DOHH2 (cell line): ENCODE results near the gene CASS4.

Source experiments
- H3F3A ChIP-seq: fragments of 200-600 bp; sonication (generic), shearing (Covaris generic); 2 replicates; pipeline ENCODE4 v1.6.0; 2016; ENCODE audit warnings: antibody characterized with exemption, mild to moderate bottlenecking; ENCODE audit not compliant: control insufficient read depth, insufficient read depth
- H3K27ac ChIP-seq: fragments of 200-600 bp; sonication (generic); 2 replicates; pipeline ENCODE4 v1.5.1; 2014; ENCODE audit warnings: low read depth, mild to moderate bottlenecking, low read length, moderate library complexity
- H3K27me3 ChIP-seq: fragments of 200-600 bp; sonication (generic); 2 replicates; pipeline ENCODE4 v1.6.1; 2014; ENCODE audit warnings: mild to moderate bottlenecking, low read length, mixed read lengths; ENCODE audit not compliant: control insufficient read depth
- H3K36me3 ChIP-seq: fragments of 200-600 bp; sonication (generic); 2 replicates; pipeline ENCODE4 v1.6.1; 2014; ENCODE audit warnings: mild to moderate bottlenecking, low read length, moderate library complexity, mixed read lengths; ENCODE audit not compliant: control insufficient read depth
- H3K4me1 ChIP-seq: fragments of 200-600 bp; sonication (generic); 2 replicates; pipeline ENCODE4 v1.6.1; 2014; ENCODE audit warnings: mild to moderate bottlenecking, low read length, mixed read lengths; ENCODE audit not compliant: control insufficient read depth
- H3K4me2 ChIP-seq: fragments of 200-600 bp; sonication (generic); 2 replicates; pipeline ENCODE4 v1.6.0; 2014; ENCODE audit warnings: mild to moderate bottlenecking, low read length, moderate library complexity
- H3K4me3 ChIP-seq: fragments of 200-600 bp; sonication (generic); 2 replicates; pipeline ENCODE4 v1.5.1; 2014; ENCODE audit warnings: mild to moderate bottlenecking, low read length, mixed read lengths
- H3K79me2 ChIP-seq: fragments of 200-600 bp; sonication (generic); 2 replicates; pipeline ENCODE4 v1.6.1; 2014; ENCODE audit warnings: mild to moderate bottlenecking, low read length, mixed read lengths; ENCODE audit not compliant: control insufficient read depth
- H3K9me2 ChIP-seq: fragments of 200-600 bp; sonication (generic); replicated peaks from 2 replicates; pipeline ENCODE4 v1.6.1; 2014; ENCODE audit warnings: mild to moderate bottlenecking, low read length, mixed read lengths; ENCODE audit not compliant: control insufficient read depth
- H3K9me3 ChIP-seq: fragments of 200-600 bp; sonication (generic); 2 replicates; pipeline ENCODE4 v1.6.1; 2014; ENCODE audit warnings: antibody characterized with exemption, low read length, mixed read lengths; ENCODE audit not compliant: control insufficient read depth, insufficient read depth
- H4K20me1 ChIP-seq: fragments of 200-600 bp; sonication (generic); 2 replicates; pipeline ENCODE4 v1.6.0; 2014; ENCODE audit warnings: low read depth, mild to moderate bottlenecking, antibody characterized with exemption, low read length, moderate library complexity; ENCODE audit not compliant: control insufficient read depth, insufficient read depth
- EZH2phosphoT487 ChIP-seq: fragments of 200-600 bp; sonication (generic); IDR thresholded peaks from 2 replicates; pipeline ENCODE4 v1.6.1; 2017; ENCODE audit warnings: borderline replicate concordance, mild to moderate bottlenecking, antibody characterized with exemption, low read length, moderate library complexity, mixed read lengths
- TF ChIP-seq, protein P1 (sequence below): fragments of 200-600 bp; sonication (generic); IDR thresholded peaks from one replicate; pipeline ENCODE4 v1.5.1; 2014; ENCODE audit warnings: antibody characterized with exemption, mild to moderate bottlenecking, low read depth, low read length; ENCODE audit not compliant: poor library complexity, severe bottlenecking

CASS4 gene

GRCh38 chr20:56433221-56433879, 21.3 kb downstream of the CASS4 start:
- Histone ChIP-seq H3K36me3 (no peaks in the 10 kb centered on the region), H3K27me3 (no peaks in the 10 kb centered on the region), H3K79me2 (no peaks in the 10 kb centered on the region), H3K9me3 (no peaks in the 10 kb centered on the region), H3K9me2 (no peaks in the 10 kb centered on the region), H3K4me1 (peaks cover 21% of the 10 kb centered on the region), H3F3A (0 out of 2 replicates have a peak, but pooled peaks cover 3% of the 10 kb centered on the region), H3K27ac (no peak overlapping the region), H3K4me2 (no peak overlapping the region), H4K20me1 (no peaks in the 10 kb centered on the region), H3K4me3 (no peak overlapping the region)
- TF ChIP-seq, protein P1, sequence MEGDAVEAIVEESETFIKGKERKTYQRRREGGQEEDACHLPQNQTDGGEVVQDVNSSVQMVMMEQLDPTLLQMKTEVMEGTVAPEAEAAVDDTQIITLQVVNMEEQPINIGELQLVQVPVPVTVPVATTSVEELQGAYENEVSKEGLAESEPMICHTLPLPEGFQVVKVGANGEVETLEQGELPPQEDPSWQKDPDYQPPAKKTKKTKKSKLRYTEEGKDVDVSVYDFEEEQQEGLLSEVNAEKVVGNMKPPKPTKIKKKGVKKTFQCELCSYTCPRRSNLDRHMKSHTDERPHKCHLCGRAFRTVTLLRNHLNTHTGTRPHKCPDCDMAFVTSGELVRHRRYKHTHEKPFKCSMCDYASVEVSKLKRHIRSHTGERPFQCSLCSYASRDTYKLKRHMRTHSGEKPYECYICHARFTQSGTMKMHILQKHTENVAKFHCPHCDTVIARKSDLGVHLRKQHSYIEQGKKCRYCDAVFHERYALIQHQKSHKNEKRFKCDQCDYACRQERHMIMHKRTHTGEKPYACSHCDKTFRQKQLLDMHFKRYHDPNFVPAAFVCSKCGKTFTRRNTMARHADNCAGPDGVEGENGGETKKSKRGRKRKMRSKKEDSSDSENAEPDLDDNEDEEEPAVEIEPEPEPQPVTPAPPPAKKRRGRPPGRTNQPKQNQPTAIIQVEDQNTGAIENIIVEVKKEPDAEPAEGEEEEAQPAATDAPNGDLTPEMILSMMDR = no peak
- TF ChIP-seq EZH2phosphoT487 = no peak

GRCh38 chr20:56433880-56434255, 21.8 kb downstream of the CASS4 start:
- H4K20me1 ChIP-seq = no peaks in the 10 kb centered on the region
- no peak overlapping the region for H3K4me3 ChIP-seq
- 0 out of 2 replicates have a peak, but pooled peaks cover 3% of the 10 kb centered on the region for H3F3A ChIP-seq
- H3K4me1 ChIP-seq = peaks cover 16% of the 10 kb centered on the region
- TF ChIP-seq, protein P1 = no peak
- TF ChIP-seq EZH2phosphoT487 = no peak
- no peaks in the 10 kb centered on the region for H3K9me3 ChIP-seq
- H3K4me2 ChIP-seq = no peak overlapping the region
- H3K36me3 ChIP-seq = no peaks in the 10 kb centered on the region
- no peak overlapping the region for H3K27ac ChIP-seq
- H3K79me2 ChIP-seq = no peaks in the 10 kb centered on the region
- no peaks in the 10 kb centered on the region for H3K9me2 ChIP-seq
- no peaks in the 10 kb centered on the region for H3K27me3 ChIP-seq

- H4K20me1 ChIP-seq = no peaks in the 10 kb centered on the region
- H3K4me2 ChIP-seq = no peak overlapping the region
- H3K9me3 ChIP-seq = no peaks in the 10 kb centered on the region
- TF ChIP-seq EZH2phosphoT487 = no peak
- TF ChIP-seq, protein P1 = no peak
- H3K27me3 ChIP-seq = no peaks in the 10 kb centered on the region
- no peaks in the 10 kb centered on the region for H3K9me2 ChIP-seq
- H3K4me3 ChIP-seq = no peak overlapping the region
- H3K36me3 ChIP-seq = no peaks in the 10 kb centered on the region
- no peak overlapping the region for H3K27ac ChIP-seq
- H3F3A ChIP-seq = 0 out of 2 replicates have a peak, but pooled peaks cover 3% of the 10 kb centered on the region
- H3K79me2 ChIP-seq = no peaks in the 10 kb centered on the region
- no peaks in the 10 kb centered on the region; the same call in 1 of the 2 replicates for H3K4me1 ChIP-seq
Observed at GRCh38 chr20:56437196-56437960, 25.3 kb downstream of the CASS4 start.
